Mesenteric fat pad (tissue), 1 donor: Measurements from ENCODE around the gene PGM5. TPM values are rescaled to one million over a fixed set of nuclear protein-coding genes. Genes with fewer than 3 reads are reported as not detected.
"Not testable (repeated sequence)": the region's sequence is repeated elsewhere in the genome, so short reads cannot be mapped to it uniquely, and the experiment has no call there.

ENCODE experiments used
- DNase-seq: peaks from one replicate; pipeline ENCODE4 v3.0.0-alpha.2; 2020; ENCODE audit warnings: low spot score
- total RNA-seq: library from RNA; stranded (reverse); fragmentation: NEBNext Ultra II Directional; extraction: Animal tissue kit (Norgen Biotek cat#: 25700); gene quantifications from one replicate; pipeline ENCODE4 v1.2.1, GENCODE V29; 2021
- donor health status: DM: yes; HTN: yes; CAD: no.

Gene PGM5
- total RNA-seq, 1 donor from 2014 or later, result 17.6 TPM

DNA sequence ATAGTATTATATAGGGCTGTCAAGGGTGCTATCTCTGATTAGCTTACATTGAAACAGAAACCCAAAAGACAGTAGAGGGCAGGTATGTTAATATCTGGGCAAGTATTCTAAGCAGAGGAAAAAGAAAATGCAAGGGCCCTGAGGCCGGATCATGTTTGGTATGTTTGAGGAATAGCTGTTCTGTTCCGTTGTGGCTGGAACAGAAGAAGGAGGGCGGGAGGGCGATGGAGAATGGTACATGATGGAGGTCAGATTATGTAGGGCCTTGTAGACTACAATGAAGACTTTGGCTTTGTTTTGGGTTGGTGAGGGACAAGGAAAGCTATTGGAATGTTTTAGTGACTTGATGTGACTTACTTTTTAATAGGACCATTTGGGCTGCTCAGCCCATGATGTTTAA lies 19.4 kb downstream of the PGM5 start:
- not testable (repeated sequence) for DNase-seq

DNA sequence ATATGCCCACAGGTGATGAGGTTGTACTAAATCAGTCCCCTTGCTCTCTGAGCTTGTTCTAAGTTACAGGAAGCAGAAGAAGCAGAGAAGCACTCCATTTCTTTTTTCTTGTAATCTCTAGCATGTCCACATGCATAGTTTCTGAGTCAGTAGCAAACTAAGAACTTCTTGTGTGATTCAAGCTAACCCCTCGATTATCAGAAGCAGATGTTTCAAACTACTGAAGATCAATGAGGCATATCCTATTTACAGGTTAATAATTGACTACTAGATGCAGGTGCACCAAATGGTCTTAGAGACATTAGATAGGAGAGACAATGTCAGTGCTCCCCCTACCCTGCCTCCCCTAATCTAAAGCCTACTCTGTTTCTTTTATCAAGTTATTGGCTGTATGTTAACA lies 21.3 kb downstream of the PGM5 start:
- DNase-seq, result not testable (repeated sequence)

DNA sequence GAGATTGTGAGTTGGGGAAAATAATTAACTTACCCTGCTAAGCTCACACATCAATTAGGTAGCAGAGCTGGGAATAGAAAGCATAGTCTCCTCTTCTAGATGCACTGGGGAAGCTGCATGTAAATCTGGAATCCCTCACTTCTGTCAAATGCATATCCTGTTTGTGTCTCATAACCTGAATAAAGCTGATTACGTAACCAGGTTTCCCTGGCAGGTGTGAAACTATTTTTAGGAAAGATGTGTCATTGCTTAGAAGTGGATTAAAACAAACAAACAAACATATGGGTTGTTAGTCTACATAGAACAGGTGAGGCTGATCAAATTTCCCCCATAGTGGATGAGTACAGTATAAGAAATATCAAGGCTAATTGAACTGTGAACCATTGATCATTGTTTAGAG lies 27.5 kb downstream of the PGM5 start:
- not testable (repeated sequence) for DNase-seq

DNA sequence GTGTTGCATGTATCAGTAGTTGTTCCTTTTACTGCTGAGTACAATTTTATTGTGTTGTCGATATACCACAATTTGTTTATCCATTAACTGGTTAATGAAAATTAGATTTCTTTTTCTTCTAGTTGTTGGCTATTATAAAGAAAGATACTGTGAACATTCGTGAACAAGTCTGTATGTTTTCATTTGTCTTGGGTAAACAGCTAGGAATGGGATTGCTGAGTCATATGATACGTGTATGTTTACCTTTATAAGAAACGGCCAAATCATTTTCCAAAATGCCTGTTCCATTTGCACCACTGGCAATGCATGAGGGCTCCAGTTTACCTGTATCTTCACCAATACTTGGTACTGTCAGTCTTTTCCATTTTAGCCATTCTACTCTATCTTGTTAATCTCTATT lies 33.1 kb downstream of the PGM5 start:
- not testable (repeated sequence) for DNase-seq

DNA sequence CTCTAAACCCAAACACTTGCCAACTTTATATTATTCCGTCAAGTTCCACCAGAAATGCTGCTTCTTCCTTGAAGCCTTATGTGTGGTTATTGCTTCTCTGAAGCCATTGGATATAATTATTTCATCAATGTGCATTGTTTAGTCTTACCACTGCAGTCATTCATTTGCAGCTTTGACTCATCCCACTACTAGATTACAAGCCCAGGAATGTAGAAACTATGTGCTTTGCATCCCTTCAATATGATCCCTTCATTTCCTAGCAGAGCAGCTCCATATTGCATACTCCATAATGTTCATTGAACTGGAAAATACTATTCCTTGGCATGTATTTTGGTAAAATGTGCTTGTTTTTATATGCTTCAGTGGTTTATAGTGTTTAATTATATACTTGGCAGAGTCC lies 34.3 kb downstream of the PGM5 start:
- not testable (repeated sequence) for DNase-seq

DNA sequence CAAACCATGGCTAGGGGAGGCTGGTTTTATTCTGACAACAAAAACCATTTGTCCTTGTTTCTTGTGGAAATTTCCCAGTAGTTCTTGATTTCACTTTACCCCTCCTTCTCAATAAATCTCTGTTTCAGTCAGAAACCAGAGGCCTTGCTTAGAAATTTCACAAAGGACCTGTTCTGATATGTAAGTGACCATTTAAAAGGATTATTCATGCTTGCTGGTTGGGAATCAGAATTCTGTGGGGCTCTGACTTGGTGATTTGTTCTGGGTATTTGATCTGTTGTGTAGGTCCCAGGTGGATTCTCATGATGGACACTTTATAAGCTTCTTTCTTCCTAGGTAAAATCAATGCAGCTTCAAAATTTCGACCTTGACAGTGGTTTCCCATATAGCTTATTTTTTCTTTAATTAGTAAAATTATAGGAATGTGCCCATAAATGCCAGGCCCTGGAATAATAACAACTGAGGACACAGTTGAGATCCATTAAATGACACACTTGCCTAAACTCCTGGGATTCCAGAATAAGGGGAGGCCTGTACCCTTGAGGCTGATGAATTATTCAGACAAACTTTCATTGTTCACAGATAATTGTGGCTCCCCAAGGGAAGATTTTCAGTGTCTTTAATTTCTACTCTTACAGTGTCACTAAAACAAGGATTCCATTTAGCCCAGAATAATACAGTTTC lies 40.1 kb downstream of the PGM5 start:
- DNase-seq, result not testable (repeated sequence)

DNA sequence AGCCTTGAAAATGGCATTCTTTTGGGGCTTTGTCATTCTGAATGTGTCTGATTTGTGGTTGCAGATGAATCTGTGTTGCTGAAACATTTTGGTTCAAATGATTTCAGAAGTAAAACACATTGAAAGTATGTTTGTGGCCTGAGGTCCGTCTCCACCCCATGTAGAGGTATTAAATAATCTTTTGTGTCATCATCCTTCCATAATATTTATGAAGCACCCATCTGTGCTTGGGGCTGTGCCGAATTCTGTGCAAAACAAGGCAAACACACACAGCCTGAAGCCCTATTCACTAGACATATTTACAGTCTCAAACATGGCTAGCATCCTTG lies 40.6 kb downstream of the PGM5 start:
- DNase-seq, result not testable (repeated sequence)

DNA sequence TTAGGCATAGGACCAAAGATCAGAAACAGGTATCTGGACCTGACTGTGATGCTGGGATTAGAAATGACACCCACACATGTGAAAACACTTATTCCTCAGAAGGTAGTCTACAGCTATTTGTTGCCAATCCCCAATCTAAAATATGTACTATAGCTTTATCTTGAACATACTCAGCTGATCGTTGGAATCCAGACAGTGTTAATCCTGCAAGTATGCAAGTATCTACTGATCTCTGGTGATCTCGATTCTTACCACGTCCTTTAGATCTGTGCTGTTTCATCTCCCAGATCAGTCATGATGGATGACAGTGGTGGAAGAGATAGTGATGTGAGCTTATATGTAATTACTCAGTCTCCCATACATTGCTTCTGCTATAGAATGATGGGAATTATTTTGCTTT lies 41.4 kb downstream of the PGM5 start:
- not testable (repeated sequence) for DNase-seq

DNA sequence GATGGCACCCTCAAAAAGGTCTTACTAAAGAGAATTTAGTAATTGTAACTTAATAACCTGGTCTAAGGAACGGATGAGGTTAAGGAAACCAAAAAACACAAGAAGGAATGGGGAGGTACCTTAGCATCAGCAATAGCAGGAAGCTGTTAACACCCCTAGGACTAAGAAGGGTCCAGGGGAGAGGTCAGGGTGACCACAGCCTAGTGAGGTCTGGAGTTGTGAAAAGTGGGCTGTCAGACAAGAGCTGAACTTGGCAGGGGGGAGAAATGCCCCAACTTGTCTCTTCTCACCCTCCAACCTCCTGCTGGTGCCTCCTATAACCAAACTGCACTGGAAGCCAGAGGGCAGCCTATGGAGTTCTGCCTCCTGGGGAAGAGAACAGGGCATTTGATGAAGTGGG lies 41.9 kb downstream of the PGM5 start:
- DNase-seq, result not testable (repeated sequence)

DNA sequence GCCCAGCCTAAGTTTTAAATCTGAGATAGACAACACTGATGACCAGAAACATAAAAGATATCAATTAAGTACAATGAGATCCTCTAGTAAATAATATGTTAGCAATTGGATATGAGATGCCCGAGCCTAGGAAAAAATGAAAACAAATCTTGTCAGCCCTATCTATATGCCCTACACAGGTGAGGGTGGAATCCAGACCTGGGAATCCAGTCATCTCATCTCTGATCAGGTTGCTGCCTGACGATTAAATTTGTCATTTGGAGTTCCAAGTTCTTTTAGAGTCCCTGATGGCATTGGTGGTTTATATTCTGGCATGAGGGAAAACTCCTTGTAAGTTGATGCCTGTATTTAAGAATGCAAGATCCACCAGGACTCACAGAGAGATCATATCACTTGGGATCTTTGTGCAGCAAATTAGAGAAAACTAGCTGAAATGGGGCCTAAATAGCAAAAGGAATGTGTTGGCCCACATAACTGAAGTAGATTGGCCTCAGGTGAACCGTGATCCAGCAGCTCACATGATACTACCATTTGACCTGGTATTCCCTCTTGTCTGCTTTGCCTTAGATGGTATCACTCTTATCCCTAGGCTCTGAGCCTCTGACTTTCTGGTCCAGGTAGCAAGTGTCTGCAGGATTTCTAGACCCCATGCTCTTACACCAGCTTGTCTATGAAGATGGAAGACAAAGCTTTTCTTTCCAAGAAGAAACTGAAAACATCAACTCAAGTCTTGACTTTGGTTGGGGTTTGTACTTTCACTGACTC lies 48.2 kb downstream of the PGM5 start:
- not testable (repeated sequence) for DNase-seq

DNA sequence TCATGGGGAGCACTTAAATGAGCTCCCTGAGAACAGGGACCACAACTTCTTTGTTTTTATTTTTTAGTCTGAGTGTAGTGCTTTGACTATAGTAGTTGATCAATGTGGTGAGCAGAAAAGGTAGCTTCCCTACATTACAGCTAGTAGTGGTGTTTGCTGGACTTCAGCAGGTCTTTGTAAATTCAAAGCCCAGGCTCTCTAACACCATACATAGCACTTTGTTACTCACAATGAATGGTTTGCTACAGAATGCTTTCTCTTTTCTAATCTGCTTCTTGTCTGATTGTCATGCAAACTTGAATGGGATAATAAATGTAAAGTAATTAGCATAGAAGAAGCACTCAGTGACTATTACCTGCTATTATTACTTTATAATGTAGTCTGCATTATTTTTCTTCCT lies 55.5 kb downstream of the PGM5 start:
- not testable (repeated sequence) for DNase-seq

DNA sequence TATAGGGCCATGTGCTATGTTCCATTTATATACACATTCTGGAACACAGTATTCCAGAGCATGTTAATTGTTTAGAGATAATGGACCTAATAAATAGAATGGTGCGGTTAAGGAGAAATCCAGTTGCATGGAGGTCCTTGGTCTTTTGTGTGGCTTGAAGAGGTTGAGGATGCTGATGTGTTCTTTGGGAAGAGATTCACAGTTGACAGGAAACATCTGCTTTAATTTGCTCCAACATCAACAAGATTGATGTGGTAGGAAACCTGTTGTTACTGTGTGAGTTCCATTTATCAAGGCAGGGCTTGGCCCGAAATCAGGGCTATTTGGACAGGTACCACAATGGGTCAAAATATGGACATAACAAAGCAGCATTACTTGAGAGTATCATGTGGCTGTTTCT lies 56.3 kb downstream of the PGM5 start:
- not testable (repeated sequence) for DNase-seq

DNA sequence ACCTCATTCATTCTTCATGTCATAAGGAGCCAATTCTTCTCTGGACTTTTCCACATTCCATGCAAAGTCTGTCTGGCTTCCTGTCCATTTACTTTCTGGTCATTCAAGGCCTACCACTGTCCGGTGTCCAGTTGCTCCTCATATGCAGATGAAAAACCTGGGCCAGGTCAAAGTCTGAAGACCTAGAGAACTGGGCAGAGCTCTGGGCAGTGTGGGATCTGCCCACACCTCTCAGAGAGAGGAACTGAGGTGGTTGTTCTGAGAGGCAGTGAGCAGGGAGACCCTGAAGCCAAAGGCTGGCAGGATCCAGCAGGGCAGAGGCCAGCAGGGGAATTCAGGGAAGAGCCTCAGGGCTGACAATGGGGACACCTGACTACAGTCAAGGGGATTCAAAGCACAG lies 58.7 kb downstream of the PGM5 start:
- not testable (repeated sequence) for DNase-seq

DNA sequence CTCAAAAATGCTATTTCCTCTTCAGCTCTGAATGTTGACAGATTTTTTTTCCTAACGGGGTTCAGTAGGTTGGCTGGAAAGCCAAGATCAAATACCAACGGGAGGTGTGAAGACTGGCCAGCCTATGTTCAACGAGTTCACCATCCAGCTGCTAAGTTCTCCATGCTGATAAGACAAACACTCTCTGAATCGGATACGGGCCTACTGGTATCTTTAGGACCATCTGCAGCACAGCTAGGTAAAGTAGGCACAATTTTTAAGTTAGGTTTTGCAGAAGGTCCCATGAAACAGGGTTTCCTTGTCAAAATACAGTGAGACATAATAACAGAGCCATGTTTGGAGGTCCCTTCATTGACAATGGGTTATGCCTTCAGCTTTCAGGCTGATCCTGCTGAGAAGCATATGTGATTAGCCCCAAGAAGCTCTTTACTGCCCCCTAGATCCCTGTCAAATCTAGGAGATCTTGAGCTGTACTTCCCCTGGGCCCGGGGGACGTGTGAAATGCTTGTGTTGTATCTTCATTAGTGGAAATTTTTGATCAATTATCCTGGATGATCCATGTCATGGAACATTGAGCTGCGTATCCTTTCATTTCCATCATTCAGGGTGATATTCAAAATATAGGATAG lies 60.6 kb downstream of the PGM5 start:
- DNase-seq, result no peak

DNA sequence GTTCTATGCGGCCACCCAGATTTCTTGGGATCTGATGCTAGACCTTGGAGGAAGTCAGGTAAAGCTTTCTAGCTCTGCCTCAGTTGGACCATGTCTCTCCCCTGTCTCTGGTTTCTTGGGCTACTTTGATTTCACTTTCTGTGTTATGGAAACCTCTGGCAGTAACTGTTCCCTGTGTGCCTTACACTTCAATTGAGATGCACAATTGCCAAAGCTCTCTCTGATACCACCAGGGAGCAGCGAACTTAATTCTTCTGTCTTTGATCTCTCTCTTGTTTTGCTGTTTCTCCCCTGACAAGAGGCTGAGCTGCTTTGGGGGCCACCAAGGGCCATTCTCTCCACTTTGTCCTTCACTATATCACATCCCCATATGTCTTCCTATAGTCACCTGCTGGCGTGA lies 61.4 kb downstream of the PGM5 start:
- DNase-seq, result no peak

DNA sequence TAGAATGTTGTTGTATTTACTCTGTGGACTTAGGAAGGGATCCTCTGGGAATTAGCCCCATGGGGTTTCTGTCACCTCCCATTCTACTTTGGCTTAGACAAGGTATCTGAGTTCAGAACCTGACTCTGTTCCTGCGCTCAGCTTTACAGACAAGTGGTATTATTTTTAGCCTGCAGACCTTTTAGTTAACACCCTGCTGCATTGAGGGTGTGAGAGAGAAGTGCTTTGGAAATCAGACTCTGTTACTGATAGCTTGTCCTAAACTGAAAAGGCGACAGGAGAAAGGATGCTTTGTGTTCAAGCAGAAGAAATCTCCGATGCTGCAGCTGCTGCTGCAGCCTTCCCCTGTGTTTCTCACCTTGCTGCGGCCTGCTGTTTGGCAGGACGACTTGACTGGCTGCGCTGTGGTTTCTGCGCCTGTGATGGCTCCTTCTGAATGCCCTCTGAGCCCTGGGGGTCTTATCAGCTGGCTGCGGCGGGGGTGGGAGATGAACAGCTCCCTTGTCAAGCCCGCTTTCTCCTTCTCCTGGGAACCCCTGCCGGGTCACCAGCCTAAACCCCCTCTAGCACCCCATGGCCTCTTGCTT lies 61.9 kb downstream of the PGM5 start:
- DNase-seq, result no peak

DNA sequence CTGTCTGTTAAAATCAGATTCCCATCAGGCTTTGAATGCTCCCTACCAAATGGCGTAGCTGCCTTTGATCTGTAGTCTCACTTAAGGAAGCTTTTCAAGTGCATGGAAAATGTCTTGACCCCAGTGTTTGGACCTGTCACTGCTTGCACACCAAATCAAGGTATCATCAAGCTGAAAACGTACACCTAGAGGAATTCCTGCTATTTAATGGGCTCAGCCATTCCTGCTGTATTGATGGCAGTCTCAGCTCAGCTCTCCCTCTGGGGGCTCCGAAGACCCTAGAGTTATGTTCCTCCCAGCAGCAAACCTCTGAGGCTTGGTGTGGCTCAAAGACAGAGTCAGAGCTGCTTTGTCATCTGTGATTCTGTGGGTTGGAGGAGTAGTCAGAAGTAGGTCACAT lies 63.5 kb downstream of the PGM5 start:
- no peak for DNase-seq

DNA sequence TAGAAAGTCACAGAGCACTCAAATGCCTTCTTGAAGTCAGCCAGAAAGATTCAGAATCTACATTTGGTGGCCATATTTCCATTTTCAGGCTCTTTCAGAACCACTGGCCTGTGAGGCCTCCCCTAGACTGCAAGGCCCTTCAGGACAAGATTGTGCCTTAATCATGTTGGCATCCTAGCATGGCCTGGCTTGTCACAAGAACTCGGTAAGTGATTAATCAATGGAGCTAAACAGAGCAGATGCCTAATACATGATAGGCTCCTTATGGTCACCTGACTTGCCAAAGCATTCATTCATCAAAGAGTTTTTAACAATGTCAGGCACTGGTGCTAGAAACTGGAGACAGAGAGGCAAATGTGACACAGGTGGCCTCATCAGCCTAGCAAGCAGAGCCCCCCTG lies 70.3 kb downstream of the PGM5 start:
- no peak for DNase-seq

DNA sequence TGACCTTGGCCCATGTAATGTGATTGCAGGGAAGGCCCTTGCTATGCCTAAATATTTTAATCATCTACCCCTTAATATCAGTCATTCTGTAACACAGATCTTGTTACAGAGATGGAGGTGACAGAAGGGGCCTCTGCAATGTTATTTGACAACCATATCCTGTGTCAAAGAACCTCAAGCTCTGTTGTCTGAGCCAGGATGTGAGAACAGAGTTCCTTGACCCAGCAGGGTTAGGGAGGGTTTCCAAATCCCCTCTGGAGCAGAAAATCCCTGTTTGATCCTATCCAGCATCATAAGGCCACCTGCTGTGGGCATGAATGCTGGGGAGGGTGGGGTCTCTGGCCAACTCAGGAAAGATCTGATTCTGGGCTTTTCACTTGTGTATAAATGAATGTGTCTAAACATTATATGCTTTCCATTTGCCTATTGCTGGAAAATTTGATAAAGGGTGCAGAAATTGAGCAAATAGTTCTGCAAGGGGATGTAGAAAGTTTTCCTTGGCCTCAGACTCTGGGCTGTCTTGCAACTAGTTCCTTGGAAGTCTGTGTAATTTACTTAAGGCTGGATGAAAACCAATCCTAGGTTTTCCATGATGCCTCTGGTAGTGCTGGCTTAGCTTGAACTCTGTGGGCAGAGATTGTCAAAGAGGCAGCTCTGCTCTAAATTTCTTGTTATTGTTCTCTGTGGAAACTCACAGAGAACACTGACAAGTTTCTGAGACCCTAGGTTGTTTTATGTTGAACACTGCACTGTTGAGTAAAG lies 71.0 kb downstream of the PGM5 start:
- no peak for DNase-seq

DNA sequence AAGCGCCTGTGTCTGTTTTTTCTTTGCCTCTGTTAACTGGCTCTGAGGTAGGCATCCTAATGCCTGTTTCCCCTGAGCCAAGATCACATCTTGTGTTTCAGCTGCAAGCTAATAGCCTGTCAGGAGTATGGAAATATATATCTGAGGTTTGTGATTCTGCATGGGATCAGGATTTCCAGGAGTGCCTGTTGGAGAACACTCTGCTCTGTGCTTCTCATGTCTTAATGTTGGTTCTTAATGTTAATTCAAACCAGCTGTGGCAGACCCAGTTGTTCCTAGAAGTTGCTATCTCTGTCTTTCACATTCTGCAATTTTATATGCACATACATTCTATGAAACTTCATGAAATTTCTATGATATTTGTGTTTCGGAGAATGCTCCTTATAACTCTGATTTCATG lies 72.1 kb downstream of the PGM5 start:
- DNase-seq, result no peak

DNA sequence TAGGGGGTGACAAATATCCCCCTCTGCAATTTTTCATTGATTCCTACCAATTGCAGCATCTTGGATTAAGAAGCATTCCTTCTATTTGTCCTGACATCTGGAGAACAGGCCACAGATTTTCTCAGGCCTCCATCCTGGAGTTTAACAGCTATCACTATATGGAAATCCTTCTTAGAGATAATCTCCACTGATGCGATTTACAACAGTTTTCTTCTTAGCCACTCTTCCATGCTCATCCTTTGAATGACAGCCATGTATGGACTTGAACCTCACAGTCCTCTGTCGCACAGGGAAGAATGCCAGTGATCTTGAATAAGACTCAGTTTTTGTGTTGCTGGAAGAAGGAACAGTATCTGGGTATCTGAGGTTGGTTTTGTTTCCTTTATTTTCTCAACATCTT lies 73.2 kb downstream of the PGM5 start:
- DNase-seq, result no peak
